ENCODE measurements around the gene PRMT7. TPM values are rescaled to one million over a fixed set of nuclear protein-coding genes. Genes with fewer than 3 reads are reported as not detected.

The PRMT7 gene
- total and polyA plus RNA-seq, 2 of the 8 experiments (the other 6 are each of a cell fraction or from before 2014, with no cell fraction given): 48.2 to 49.3 TPM

- H3K14ac ChIP-seq (ENCODE audit: insufficient read length): no peak overlapping the region
- no peak overlapping the region for H3K4me2 ChIP-seq (ENCODE audit: insufficient read depth in 1 of 2, low read depth in 2 of 2, low read length in 2 of 2)
- no peak overlapping the region for H2AFZ ChIP-seq (ENCODE audit: low read length)
- H3K4me1 ChIP-seq (replicated peaks in 1 of 4; ENCODE audit: control insufficient read depth in 3 of 4, insufficient read depth in 4 of 4, low read length in 3 of 4): no peaks in the 10 kb centered on the region
- no peak overlapping the region for H3K4ac ChIP-seq (replicated peaks; ENCODE audit: insufficient read length, low read depth, low read length)
- H3K56ac ChIP-seq (replicated peaks; ENCODE audit: insufficient read length, low read depth, low read length): no peak overlapping the region
- no peak overlapping the region for H2AK5ac ChIP-seq (ENCODE audit: low read depth, low read length)
- DNase-seq (ENCODE audit: low read depth in 1 of 2, low spot score in 2 of 2) (no peak), FAIRE-seq (no peak)
- peaks cover 0 to 2% (median 0%) of the 10 kb centered on the region in 4 experiments; a peak in 2 of 8 replicates for H3K36me3 ChIP-seq (ENCODE audit: control insufficient read depth in 2 of 4, insufficient read depth in 4 of 4, low read length in 3 of 4)
- H3K4me3 ChIP-seq (ENCODE audit: extremely low read depth in 1 of 4, insufficient read depth in 2 of 4, low read depth in 3 of 4, low read length in 4 of 4): no peak overlapping the region
- TF ChIP-seq RAD21 (IDR thresholded peaks at IDR 0.05 in 1 of 2, conservative IDR thresholded peaks at IDR 0.05 in 1 of 2; ENCODE audit: low read depth in 2 of 2, low read length in 2 of 2) (no peak), SRF (IDR thresholded peaks at IDR 0.05; ENCODE audit: low read depth, low read length) (no peak)
- 67% methylated on average over 3 of the region's 3 CpGs; no CpG with 5 or more reads in 1 of the 2 experiments for WGBS, 2 experiments (ENCODE audit: extremely low coverage in 1 of 2, insufficient coverage in 1 of 2, insufficient read length in 1 of 2, insufficient replicate concordance in 2 of 2, low coverage in 1 of 2, low lambda C conversion rate in 2 of 2, missing lambda C conversion rate in 1 of 2)
- H3K27ac ChIP-seq (ENCODE audit: low read depth, low read length): no peak overlapping the region
- H3K9me3 ChIP-seq (ENCODE audit: insufficient read depth in 2 of 2, low read depth in 1 of 2, low read length in 1 of 2): no peaks in the 10 kb centered on the region
- no peak overlapping the region for H2BK15ac ChIP-seq (ENCODE audit: low read length)
- no peak overlapping the region for H3K9ac ChIP-seq (replicated peaks in 1 of 4; ENCODE audit: extremely low read depth in 1 of 4, low read depth in 3 of 4, low read length in 3 of 4)
- no peaks in the 10 kb centered on the region for H3K27me3 ChIP-seq (replicated peaks in 1 of 4; ENCODE audit: control insufficient read depth in 3 of 4, extremely low read depth in 1 of 4, insufficient read depth in 3 of 4, low read length in 3 of 4)
- H4K5ac ChIP-seq (ENCODE audit: insufficient read length, low read depth, low read length): no peak overlapping the region
- no peak overlapping the region for H3K23ac ChIP-seq (ENCODE audit: insufficient read length)
- no peak overlapping the region for H3K18ac ChIP-seq (ENCODE audit: extremely low read depth, low read length)
- H4K8ac ChIP-seq (ENCODE audit: extremely low read depth, insufficient read depth, low read length): no peak overlapping the region
- no peak overlapping the region for H4K91ac ChIP-seq (replicated peaks; ENCODE audit: insufficient read length, low read length)
- ChIA-PET CTCF (ENCODE audit: partially characterized antibody) (interaction anchor here (0.7 to 8.5 kb wide), 7 partner anchors 9 to 1147 kb away, joined by 3 to 63 read pairs (median 5); partner anchors contain the start of gene SLC7A6), POLR2A (ENCODE audit: partially characterized antibody) (interaction anchor here (0.9 to 1.4 kb wide), 3 partner anchors 20 to 43 kb away, joined by 3 to 4 read pairs (median 3); no protein-coding TSS in a partner anchor)
- no peak overlapping the region for H2BK120ac ChIP-seq (replicated peaks; ENCODE audit: low read depth, low read length)
- H3K79me2 ChIP-seq (ENCODE audit: control insufficient read depth in 1 of 2, insufficient read depth in 2 of 2, low read length in 2 of 2): no peaks in the 10 kb centered on the region
- H3K79me1 ChIP-seq (ENCODE audit: low read depth, low read length): peaks cover 5% of the 10 kb centered on the region; the same call in 1 of the 2 replicates
- H4K20me1 ChIP-seq (replicated peaks in 1 of 2; ENCODE audit: control insufficient read depth in 1 of 2, insufficient read depth in 2 of 2, low read length in 2 of 2): peaks cover 0 to under 1% of the 10 kb centered on the region in 2 experiments
- H2BK20ac ChIP-seq (ENCODE audit: low read length): no peak overlapping the region
- no peaks in the 10 kb centered on the region for H3K23me2 ChIP-seq (ENCODE audit: low read depth, low read length)
- H2BK12ac ChIP-seq (ENCODE audit: low read depth, low read length): no peak overlapping the region
- no peak overlapping the region for H2BK5ac ChIP-seq (ENCODE audit: low read depth, low read length)
These were observed 34.6 kb upstream of the PRMT7 start for GRCh38 chr16:68276223-68276622.
